Measurements from ENCODE around the gene CPEB2.

DNA sequence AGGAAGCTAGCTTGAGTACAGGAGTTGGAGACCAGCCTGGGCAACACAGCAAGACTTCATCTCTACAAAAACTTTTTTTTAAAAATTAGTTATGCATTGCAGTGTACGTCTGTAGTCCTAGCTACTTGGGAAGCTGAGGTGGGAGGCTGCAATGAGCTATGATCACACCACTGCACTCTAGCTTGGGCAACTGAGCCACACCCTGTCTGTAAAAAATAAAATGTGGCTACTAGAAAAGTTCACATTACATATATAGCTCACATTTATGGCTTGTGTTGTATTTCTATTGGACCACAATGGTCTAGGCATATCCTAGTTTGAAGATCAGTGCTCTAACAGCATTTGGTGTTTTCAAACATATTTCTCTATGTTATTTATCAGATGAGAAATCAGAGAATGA lies 11.8 kb upstream of the CPEB2 start:
- no peak for TF ChIP-seq POLR2A (IDR thresholded peaks at IDR 0.05)
- no peak for TF ChIP-seq CTCF (IDR thresholded peaks at IDR 0.05)

Data from adrenal gland (tissue), 5 donors.